Measurements from ENCODE around the gene RALGPS1. TPM values are rescaled to one million over a fixed set of nuclear protein-coding genes. Genes with fewer than 3 reads are reported as not detected.

The RALGPS1 gene
- polyA plus RNA-seq, 2 of the 4 experiments (the other 2 are of a cell fraction) = 5.0 to 7.9 TPM

GRCh38 chr9:127219520-127219919, 304.9 kb downstream of the RALGPS1 start:
- no peak for FAIRE-seq
- no peaks in the 10 kb centered on the region for H3K9me3 ChIP-seq
- H3K4me1 ChIP-seq = 0 out of 3 replicates have a peak, but pooled peaks cover 4% of the 10 kb centered on the region
- POLR2A ChIA-PET = no interaction called here
- TF ChIP-seq KDM1A (IDR thresholded peaks at IDR 0.05; ENCODE audit: low read depth) (no peak), POLR2A (IDR thresholded peaks at IDR 0.05; ENCODE audit: low read length) (no peak), PHF8 (IDR thresholded peaks at IDR 0.05; ENCODE audit: borderline replicate concordance, low read depth) (no peak), CBX2 (IDR thresholded peaks at IDR 0.05; ENCODE audit: borderline replicate concordance, low read depth) (no peak), BHLHE40 (IDR thresholded peaks at IDR 0.05; ENCODE audit: low read depth, low read length) (no peak), E2F6 (IDR thresholded peaks at IDR 0.05; ENCODE audit: borderline replicate concordance, low read depth) (no peak), HDAC2 (IDR thresholded peaks at IDR 0.05) (no peak), POLR2AphosphoS2 (conservative IDR thresholded peaks at IDR 0.05; ENCODE audit: low read length) (no peak), RCOR1 (IDR thresholded peaks at IDR 0.05; ENCODE audit: low read depth, low read length) (no peak), PBX3 (IDR thresholded peaks at IDR 0.05) (no peak), ZC3H11A (IDR thresholded peaks at IDR 0.05) (no peak), KDM5A (IDR thresholded peaks at IDR 0.05) (no peak), TFCP2L1 (CRISPR knock-in tag; IDR thresholded peaks at IDR 0.05) (no peak), JUNB (IDR thresholded peaks at IDR 0.05) (no peak), HOXA7 (CRISPR knock-in tag; IDR thresholded peaks at IDR 0.05) (no peak), HOXB5 (CRISPR knock-in tag; IDR thresholded peaks at IDR 0.05) (no peak), SMC3 (IDR thresholded peaks at IDR 0.05) (no peak), REST (IDR thresholded peaks at IDR 0.05) (no peak), RARB (CRISPR knock-in tag; IDR thresholded peaks at IDR 0.05) (no peak), NFE2L2 (conservative IDR thresholded peaks at IDR 0.05; ENCODE audit: low read length) (no peak)
- no peak for DNase-seq (ENCODE audit: low read depth in 1 of 2, low spot score in 1 of 2)
- no peak overlapping the region for H3K4me3 ChIP-seq
- H3K27ac ChIP-seq = no peak overlapping the region
- no peak for ATAC-seq
- H3K4me2 ChIP-seq = no peak overlapping the region
- CTCF ChIA-PET = interaction anchor here (1.4 to 1.6 kb wide), 2 partner anchors 279 to 367 kb away, joined by 3 to 5 read pairs; no protein-coding TSS in a partner anchor
- WGBS (ENCODE audit: missing lambda C conversion rate) = 91% methylated on average over 6 of the region's 6 CpGs

GRCh38 chr9:127221695-127222094, 307.1 kb downstream of the RALGPS1 start:
- ChIA-PET CTCF (interaction anchor here (0.9 to 1.6 kb wide), 4 partner anchors 10 to 513 kb away, joined by 3 to 4 read pairs (median 3); partner anchors contain the start of gene TOR2A), POLR2A (no interaction called here)
- ATAC-seq (no peak), FAIRE-seq (no peak), DNase-seq (ENCODE audit: low read depth in 1 of 2, low spot score in 1 of 2) (no peak)
- no peak overlapping the region for H3K27ac ChIP-seq
- H3K4me2 ChIP-seq = no peak overlapping the region
- H3K4me3 ChIP-seq = no peak overlapping the region
- no peaks in the 10 kb centered on the region for H3K9me3 ChIP-seq
- 57% methylated on average over 2 of the region's 2 CpGs for WGBS (ENCODE audit: missing lambda C conversion rate)
- peaks cover 12% of the 10 kb centered on the region; the same call in 2 of the 3 replicates for H3K4me1 ChIP-seq
- TF ChIP-seq BCL3 (IDR thresholded peaks at IDR 0.05) (no peak), ZNF302 (CRISPR knock-in tag; IDR thresholded peaks at IDR 0.05) (no peak), NR3C1 (IDR thresholded peaks at IDR 0.05) (no peak), ELK1 (IDR thresholded peaks at IDR 0.05; ENCODE audit: low read depth, low read length) (no peak), POLR2AphosphoS2 (conservative IDR thresholded peaks at IDR 0.05; ENCODE audit: low read length) (no peak), RCOR1 (IDR thresholded peaks at IDR 0.05; ENCODE audit: low read depth, low read length) (no peak), MYC (IDR thresholded peaks at IDR 0.05; ENCODE audit: borderline replicate concordance, low read length) (no peak), JUN (IDR thresholded peaks at IDR 0.05) (no peak), EHMT2 (IDR thresholded peaks at IDR 0.05; ENCODE audit: low read depth) (no peak), HOXB13 (CRISPR knock-in tag; IDR thresholded peaks at IDR 0.05; ENCODE audit: low read depth) (no peak), PBX3 (IDR thresholded peaks at IDR 0.05) (no peak), SMC3 (IDR thresholded peaks at IDR 0.05) (no peak), HES2 (IDR thresholded peaks at IDR 0.05) (no peak)

All from A549 (cell line).